PFSK-1 (cell line): Measurements from ENCODE around the gene CENPP.

ENCODE experiments used
- FOXP2 ChIP-seq: optimal IDR thresholded peaks from 2 replicates; pipeline ENCODE3; 2011; ENCODE audit warnings: borderline replicate concordance, control low read depth, inconsistent platforms; ENCODE audit not compliant: insufficient read depth; ENCODE audit errors: extremely low read length, extremely low read depth
- POLR2AphosphoS5 ChIP-seq: IDR thresholded peaks from 2 replicates; pipeline ENCODE4 v1.6.1; 2012; ENCODE audit warnings: low read depth, mild to moderate bottlenecking, control low read depth, low read length, moderate library complexity
- SIN3A ChIP-seq: IDR thresholded peaks from 2 replicates; pipeline ENCODE4 v1.6.1; 2012; ENCODE audit warnings: mild to moderate bottlenecking, low read length, moderate library complexity, borderline replicate concordance; ENCODE audit not compliant: insufficient read depth
- TAF1 ChIP-seq: IDR thresholded peaks from 2 replicates; pipeline ENCODE4 v1.6.1; 2012; ENCODE audit warnings: low read length, control low read depth, borderline replicate concordance; ENCODE audit not compliant: insufficient read depth
- TF ChIP-seq, protein P1 (sequence below), 2 experiments: IDR thresholded peaks; 2 replicates each; pipeline versions ENCODE4 v1.6.1 to v1.8.0; 2011 to 2012; ENCODE audit warnings: low read depth in 2 of 2, low read length in 2 of 2, control low read depth in 1 of 2, inconsistent platforms in 1 of 2, mild to moderate bottlenecking in 1 of 2, moderate library complexity in 1 of 2; ENCODE audit not compliant: insufficient read depth in 1 of 2

Gene CENPP

DNA sequence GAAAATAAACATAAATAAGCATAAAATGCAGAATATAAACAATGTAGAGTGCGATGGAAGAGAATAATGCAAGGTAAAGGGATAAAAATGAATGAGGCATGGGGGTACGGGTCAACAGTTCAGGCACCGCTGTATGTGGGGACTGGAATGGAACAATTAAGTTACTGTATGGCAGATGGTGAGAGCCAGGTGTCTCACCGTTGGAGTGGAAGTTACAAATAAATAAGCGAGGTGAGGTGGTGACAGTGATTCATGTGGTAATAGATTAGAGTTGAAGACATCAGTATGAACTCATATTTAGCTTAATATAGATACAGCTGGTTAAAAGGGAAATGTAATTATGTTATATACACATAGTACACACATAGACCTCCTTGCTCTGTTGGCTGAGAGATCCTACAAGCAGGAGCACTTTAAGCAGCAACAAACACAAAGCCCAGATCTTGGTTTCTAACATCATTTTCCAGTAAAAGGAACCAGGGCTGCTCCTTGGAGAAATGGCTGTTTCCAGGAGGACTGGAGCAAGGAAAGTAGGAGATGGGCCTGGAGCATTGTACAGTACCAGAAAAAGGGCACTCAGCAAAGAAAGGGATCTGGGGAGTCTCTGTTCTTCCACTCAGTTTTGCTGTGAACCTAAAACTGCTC lies 100.9 kb downstream of the CENPP start:
- TF ChIP-seq TAF1 (no peak), POLR2AphosphoS5 (no peak), FOXP2 (no peak), SIN3A (no peak)
- TF ChIP-seq, protein P1, sequence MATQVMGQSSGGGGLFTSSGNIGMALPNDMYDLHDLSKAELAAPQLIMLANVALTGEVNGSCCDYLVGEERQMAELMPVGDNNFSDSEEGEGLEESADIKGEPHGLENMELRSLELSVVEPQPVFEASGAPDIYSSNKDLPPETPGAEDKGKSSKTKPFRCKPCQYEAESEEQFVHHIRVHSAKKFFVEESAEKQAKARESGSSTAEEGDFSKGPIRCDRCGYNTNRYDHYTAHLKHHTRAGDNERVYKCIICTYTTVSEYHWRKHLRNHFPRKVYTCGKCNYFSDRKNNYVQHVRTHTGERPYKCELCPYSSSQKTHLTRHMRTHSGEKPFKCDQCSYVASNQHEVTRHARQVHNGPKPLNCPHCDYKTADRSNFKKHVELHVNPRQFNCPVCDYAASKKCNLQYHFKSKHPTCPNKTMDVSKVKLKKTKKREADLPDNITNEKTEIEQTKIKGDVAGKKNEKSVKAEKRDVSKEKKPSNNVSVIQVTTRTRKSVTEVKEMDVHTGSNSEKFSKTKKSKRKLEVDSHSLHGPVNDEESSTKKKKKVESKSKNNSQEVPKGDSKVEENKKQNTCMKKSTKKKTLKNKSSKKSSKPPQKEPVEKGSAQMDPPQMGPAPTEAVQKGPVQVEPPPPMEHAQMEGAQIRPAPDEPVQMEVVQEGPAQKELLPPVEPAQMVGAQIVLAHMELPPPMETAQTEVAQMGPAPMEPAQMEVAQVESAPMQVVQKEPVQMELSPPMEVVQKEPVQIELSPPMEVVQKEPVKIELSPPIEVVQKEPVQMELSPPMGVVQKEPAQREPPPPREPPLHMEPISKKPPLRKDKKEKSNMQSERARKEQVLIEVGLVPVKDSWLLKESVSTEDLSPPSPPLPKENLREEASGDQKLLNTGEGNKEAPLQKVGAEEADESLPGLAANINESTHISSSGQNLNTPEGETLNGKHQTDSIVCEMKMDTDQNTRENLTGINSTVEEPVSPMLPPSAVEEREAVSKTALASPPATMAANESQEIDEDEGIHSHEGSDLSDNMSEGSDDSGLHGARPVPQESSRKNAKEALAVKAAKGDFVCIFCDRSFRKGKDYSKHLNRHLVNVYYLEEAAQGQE (IDR thresholded peaks at IDR 0.05; ENCODE audit: insufficient read depth in 1 of 2, low read depth in 2 of 2, low read length in 2 of 2) = no peak

DNA sequence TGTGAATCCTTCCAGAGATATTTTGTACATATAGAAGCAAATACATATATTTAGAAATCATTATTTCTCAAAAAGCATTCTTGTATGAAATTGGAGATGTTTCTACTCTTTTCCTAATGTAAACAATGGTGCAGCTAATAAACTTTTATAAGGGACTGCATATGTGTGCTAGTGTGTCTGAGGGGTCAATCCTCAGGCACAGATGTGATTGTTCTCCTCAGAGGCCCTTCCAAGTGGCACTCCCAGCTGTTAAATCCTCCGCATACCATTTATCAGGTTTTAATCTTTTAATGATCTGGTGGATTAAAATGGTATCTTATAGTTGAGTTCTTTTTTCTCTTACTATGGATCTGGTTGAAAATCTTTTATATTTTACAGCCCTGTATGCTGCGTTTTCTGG lies 104.1 kb downstream of the CENPP start:
- TF ChIP-seq, protein P1 (IDR thresholded peaks at IDR 0.05; ENCODE audit: insufficient read depth in 1 of 2, low read depth in 2 of 2, low read length in 2 of 2) = no peak
- TF ChIP-seq TAF1 (no peak), SIN3A (no peak), FOXP2 (no peak), POLR2AphosphoS5 (no peak)

GRCh38 chr9:92432350-92432749 lies 106.6 kb downstream of the CENPP start:
- TF ChIP-seq FOXP2 (no peak), SIN3A (no peak), POLR2AphosphoS5 (no peak), TAF1 (no peak)
- TF ChIP-seq, protein P1 (IDR thresholded peaks at IDR 0.05; ENCODE audit: insufficient read depth in 1 of 2, low read depth in 2 of 2, low read length in 2 of 2) = no peak

DNA sequence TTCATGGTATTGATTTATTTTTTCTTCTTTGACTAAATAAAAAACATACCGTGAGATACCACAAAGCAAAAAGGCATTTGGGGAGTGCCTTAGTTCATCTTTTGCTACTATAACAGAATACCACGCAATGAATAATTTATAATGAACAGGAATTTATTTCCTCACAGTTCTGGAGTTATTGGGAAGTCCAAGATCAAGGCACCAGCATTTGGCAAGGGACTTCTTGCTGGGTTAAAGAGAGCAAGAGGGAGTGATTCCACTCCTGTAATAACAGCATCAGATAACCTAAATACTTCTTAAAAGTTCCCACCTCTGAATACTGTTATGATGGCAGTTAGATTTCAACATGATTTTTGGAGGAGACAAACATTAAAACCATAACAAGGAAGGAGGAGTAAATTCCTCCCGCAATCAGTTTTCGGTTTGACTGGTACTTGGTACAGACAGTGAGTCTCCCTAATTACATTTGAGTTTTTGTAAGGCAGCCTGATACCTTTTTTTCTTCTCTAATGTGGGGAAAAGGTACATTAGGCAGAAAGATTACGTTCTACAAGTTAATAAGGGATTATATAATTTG lies 107.3 kb downstream of the CENPP start:
- TF ChIP-seq SIN3A (no peak), POLR2AphosphoS5 (no peak), TAF1 (no peak), FOXP2 (no peak)
- TF ChIP-seq, protein P1 (IDR thresholded peaks at IDR 0.05; ENCODE audit: insufficient read depth in 1 of 2, low read depth in 2 of 2, low read length in 2 of 2) = no peak

- TF ChIP-seq POLR2AphosphoS5 (no peak), FOXP2 (no peak), SIN3A (no peak), TAF1 (no peak)
- TF ChIP-seq, protein P1 (IDR thresholded peaks at IDR 0.05; ENCODE audit: insufficient read depth in 1 of 2, low read depth in 2 of 2, low read length in 2 of 2) = no peak
These were observed 109.5 kb downstream of the CENPP start for GRCh38 chr9:92435263-92435662.
